OCI-LY7 (cell line): Measurements from ENCODE around the gene PTPRZ1. TPM values are rescaled to one million over a fixed set of nuclear protein-coding genes. Genes with fewer than 3 reads are reported as not detected.

Source experiments
- BruUV-seq: library from RNA; stranded (reverse); fragments of 400-500 nt; replicated peaks from 2 replicates; lab custom pipeline; 2021; lab: Mats Ljungman, UMichigan
- CTCF ChIA-PET: fragments of 300-600 bp; sonication (Branson Sonifier 250); formaldehyde crosslinking; loops from one replicate; lab custom pipeline; 2022; ENCODE audit warnings: antibody characterized with exemption; ENCODE audit not compliant: unreplicated experiment; lab: Charles Lee
- POLR2A ChIA-PET: fragments of 300-600 bp; sonication (Branson Sonifier 250); formaldehyde crosslinking; loops from one replicate; lab custom pipeline; 2022; ENCODE audit warnings: antibody characterized with exemption; lab: Charles Lee
- DNase-seq: peaks from one replicate; pipeline ENCODE4 v3.0.0-alpha.2; 2015; ENCODE audit warnings: low spot score
- H2AFZ ChIP-seq: fragments of 200-600 bp; sonication (generic), shearing (Covaris generic); 2 replicates; pipeline ENCODE4 v1.6.1; 2014; ENCODE audit warnings: mild to moderate bottlenecking, antibody characterized with exemption, low read length, moderate library complexity
- H3K27ac ChIP-seq: fragments of 200-600 bp; sonication (generic); 2 replicates; pipeline ENCODE4 v1.5.1; 2014; ENCODE audit warnings: mixed run types, low read depth, mild to moderate bottlenecking, moderate library complexity, low read length, inconsistent platforms; ENCODE audit not compliant: poor library complexity, severe bottlenecking
- H3K36me3 ChIP-seq: fragments of 200-600 bp; sonication (generic); 2 replicates; pipeline ENCODE4 v1.6.1; 2014; ENCODE audit warnings: mild to moderate bottlenecking, antibody characterized with exemption, low read length, moderate library complexity, mixed read lengths; ENCODE audit not compliant: insufficient read depth
- H3K4me1 ChIP-seq: fragments of 200-600 bp; sonication (generic); 2 replicates; pipeline ENCODE4 v1.5.1; 2014; ENCODE audit warnings: mild to moderate bottlenecking, low read length; ENCODE audit not compliant: insufficient read depth, poor library complexity, severe bottlenecking
- H3K4me2 ChIP-seq: fragments of 200-600 bp; sonication (generic); 2 replicates; pipeline ENCODE4 v1.6.1; 2014; ENCODE audit warnings: mild to moderate bottlenecking, low read length
- H3K4me3 ChIP-seq: fragments of 200-600 bp; sonication (generic); 2 replicates; pipeline ENCODE4 v1.5.1; 2014; ENCODE audit warnings: mild to moderate bottlenecking, low read depth, low read length; ENCODE audit not compliant: poor library complexity, severe bottlenecking
- H3K79me2 ChIP-seq: fragments of 200-600 bp; sonication (generic); 2 replicates; pipeline ENCODE4 v1.6.1; 2016; ENCODE audit warnings: low read depth, mild to moderate bottlenecking, low read length, moderate library complexity, mixed read lengths; ENCODE audit not compliant: insufficient read depth
- H3K9me2 ChIP-seq: fragments of 200-600 bp; sonication (generic); 2 replicates; pipeline ENCODE4 v1.6.1; 2016; ENCODE audit warnings: mild to moderate bottlenecking, low read length, mixed read lengths; ENCODE audit not compliant: insufficient read depth
- H3K9me3 ChIP-seq: fragments of 200-600 bp; sonication (generic); 2 replicates; pipeline ENCODE4 v1.6.1; 2014; ENCODE audit warnings: mild to moderate bottlenecking, mixed run types, low read length, mixed read lengths
- H4K20me1 ChIP-seq: fragments of 200-600 bp; sonication (generic); 2 replicates; pipeline ENCODE4 v1.6.1; 2014; ENCODE audit warnings: mild to moderate bottlenecking, antibody characterized with exemption, low read length, moderate library complexity, mixed read lengths; ENCODE audit not compliant: insufficient read depth
- CTCF ChIP-seq: fragments of 200-600 bp; sonication (generic); conservative IDR thresholded peaks from 2 replicates; pipeline ENCODE4 v1.5.1; 2014; ENCODE audit warnings: mild to moderate bottlenecking, antibody characterized with exemption, low read length, moderate library complexity, mixed read lengths
- EZH2phosphoT487 ChIP-seq: fragments of 200-600 bp; sonication (generic); IDR thresholded peaks from 2 replicates; pipeline ENCODE4 v1.6.1; 2018; ENCODE audit warnings: low read depth, borderline replicate concordance, mild to moderate bottlenecking, mixed run types, antibody characterized with exemption, low read length, moderate library complexity, mixed read lengths
- intact Hi-C: fragments of 100-400 bp; cut with micrococcal nuclease; formaldehyde crosslinking; loops from one replicate; pipeline ENCODE4 v1.10.0; 2022; ENCODE audit not compliant: unreplicated experiment
- total RNA-seq, 2 experiments: library from RNA; depleted of rRNA in 1 of 2; stranded (reverse); fragments of >200 nt in 1 of 2; shearing (Covaris generic) in 1 of 2; gene quantifications; 2 replicates each; pipeline ENCODE4 v1.2.3, GENCODE V29; 2014 to 2022

Gene PTPRZ1
- total RNA-seq, 2 experiments from 2014 or later, result not detected

- Histone ChIP-seq H3K27ac (no peak overlapping the region), H2AFZ (no peak overlapping the region), H3K9me2 (no peaks in the 10 kb centered on the region), H3K79me2 (no peaks in the 10 kb centered on the region), H4K20me1 (no peaks in the 10 kb centered on the region), H3K4me1 (no peaks in the 10 kb centered on the region), H3K4me3 (no peak overlapping the region), H3K9me3 (no peaks in the 10 kb centered on the region), H3K4me2 (no peak overlapping the region), H3K36me3 (no peaks in the 10 kb centered on the region)
- POLR2A ChIA-PET, result no interaction called here
- CTCF ChIA-PET, result no interaction called here
- DNase-seq, result no peak
- no peak for TF ChIP-seq CTCF
- no peak for TF ChIP-seq EZH2phosphoT487
- BruUV-seq, result no TSS peak
- intact Hi-C loops, result no loop called here
Observed at GRCh38 chr7:122046402-122046801, 173.4 kb downstream of the PTPRZ1 start.

GRCh38 chr7:122054393-122054792, 181.4 kb downstream of the PTPRZ1 start:
- BruUV-seq, result no TSS peak

More at GRCh38 chr7:122054393-122054792, 181.4 kb downstream of the PTPRZ1 start:
- H3K4me1 ChIP-seq, result no peaks in the 10 kb centered on the region
- H3K79me2 ChIP-seq, result no peaks in the 10 kb centered on the region
- POLR2A ChIA-PET, result interaction anchor here (0.6 kb wide), 1 partner anchor 1010 kb away, joined by 3 read pairs; no protein-coding TSS in a partner anchor
- H3K36me3 ChIP-seq, result no peaks in the 10 kb centered on the region
- H3K9me2 ChIP-seq, result no peaks in the 10 kb centered on the region
- H3K4me3 ChIP-seq, result no peak overlapping the region
- CTCF ChIA-PET, result no interaction called here
- H3K27ac ChIP-seq, result no peak overlapping the region
- H4K20me1 ChIP-seq, result no peaks in the 10 kb centered on the region
- intact Hi-C loops, result no loop called here
- TF ChIP-seq EZH2phosphoT487, result no peak
- TF ChIP-seq CTCF, result no peak
- no peak for DNase-seq
- no peaks in the 10 kb centered on the region for H3K9me3 ChIP-seq
- H3K4me2 ChIP-seq, result no peak overlapping the region
- no peak overlapping the region for H2AFZ ChIP-seq
